GM12864 (cell line): ENCODE data around the gene CAMK2G.
A peak's percentile ranks its signal among the peaks of the same experiment; 100 is the strongest.
"Not testable (repeated sequence)": the region's sequence is repeated elsewhere in the genome, so short reads cannot be mapped to it uniquely, and the experiment has no call there.

Experiments used
- DNase-seq: peaks from one replicate; pipeline ENCODE4 v3.0.0-alpha.2; 2011; ENCODE audit warnings: low read depth
- H3K4me3 ChIP-seq: 2 replicates; pipeline ENCODE4 v1.5.1; 2011; ENCODE audit warnings: mild to moderate bottlenecking, low read depth, low read length, control low read depth
- CTCF ChIP-seq: IDR thresholded peaks from 2 replicates; pipeline ENCODE4 v1.5.1; 2011; ENCODE audit warnings: low read depth, mild to moderate bottlenecking, moderate library complexity, low read length, control low read depth, inconsistent platforms; ENCODE audit errors: missing control alignments

Gene CAMK2G

DNA sequence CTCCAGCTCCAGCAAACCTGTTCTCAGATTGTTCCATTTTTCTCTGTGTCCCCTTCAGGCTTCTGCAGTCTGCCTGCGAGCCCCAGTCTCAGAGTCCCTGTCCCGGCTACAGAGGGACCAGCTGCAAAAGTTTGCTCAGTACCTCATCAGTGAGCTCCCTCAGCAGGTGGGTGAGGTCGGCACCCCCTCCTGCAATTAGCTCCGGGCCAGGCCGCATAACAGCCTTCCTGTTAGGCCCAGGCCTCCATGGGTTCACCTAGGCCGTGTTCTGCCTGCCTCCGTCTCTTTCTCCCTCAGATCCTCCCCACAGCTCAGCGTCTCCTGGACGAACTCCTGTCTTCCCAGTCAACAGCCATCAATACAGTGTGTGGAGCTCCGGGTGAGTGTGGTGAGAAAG is 84.7 kb downstream of the CAMK2G start:
- no peak for DNase-seq
- TF ChIP-seq CTCF: no peak
- H3K4me3 ChIP-seq: no peak overlapping the region

- TF ChIP-seq CTCF: no peak
- H3K4me3 ChIP-seq: no peak overlapping the region
- no peak for DNase-seq
Measured at GRCh38 chr10:73788864-73789658, 85.3 kb downstream of the CAMK2G start.

- DNase-seq, H3K4me3 ChIP-seq: not testable (repeated sequence)
Measured at GRCh38 chr10:73787031-73787800, 87.1 kb downstream of the CAMK2G start.

DNA sequence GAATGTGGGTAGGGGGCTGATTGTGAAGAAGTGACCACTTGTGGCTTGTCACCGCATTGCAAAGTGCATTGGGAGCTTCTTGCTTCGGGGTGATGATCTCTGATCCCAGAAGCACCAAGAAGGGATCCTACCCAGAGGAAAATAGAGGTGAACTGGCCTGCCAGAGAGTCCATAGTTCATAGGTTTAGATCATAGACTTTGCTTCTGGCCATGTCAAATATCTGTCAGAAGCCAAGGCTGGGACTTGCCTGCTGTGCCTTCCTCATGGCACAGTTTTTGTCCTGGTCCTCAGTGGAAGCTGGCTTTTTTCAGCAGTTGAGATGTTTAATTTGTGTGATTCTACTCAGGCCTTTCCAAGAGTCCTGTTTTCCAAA is 87.9 kb downstream of the CAMK2G start:
- no peak for DNase-seq
- peak overlapping the region; percentile 91 for H3K4me3 ChIP-seq

DNA sequence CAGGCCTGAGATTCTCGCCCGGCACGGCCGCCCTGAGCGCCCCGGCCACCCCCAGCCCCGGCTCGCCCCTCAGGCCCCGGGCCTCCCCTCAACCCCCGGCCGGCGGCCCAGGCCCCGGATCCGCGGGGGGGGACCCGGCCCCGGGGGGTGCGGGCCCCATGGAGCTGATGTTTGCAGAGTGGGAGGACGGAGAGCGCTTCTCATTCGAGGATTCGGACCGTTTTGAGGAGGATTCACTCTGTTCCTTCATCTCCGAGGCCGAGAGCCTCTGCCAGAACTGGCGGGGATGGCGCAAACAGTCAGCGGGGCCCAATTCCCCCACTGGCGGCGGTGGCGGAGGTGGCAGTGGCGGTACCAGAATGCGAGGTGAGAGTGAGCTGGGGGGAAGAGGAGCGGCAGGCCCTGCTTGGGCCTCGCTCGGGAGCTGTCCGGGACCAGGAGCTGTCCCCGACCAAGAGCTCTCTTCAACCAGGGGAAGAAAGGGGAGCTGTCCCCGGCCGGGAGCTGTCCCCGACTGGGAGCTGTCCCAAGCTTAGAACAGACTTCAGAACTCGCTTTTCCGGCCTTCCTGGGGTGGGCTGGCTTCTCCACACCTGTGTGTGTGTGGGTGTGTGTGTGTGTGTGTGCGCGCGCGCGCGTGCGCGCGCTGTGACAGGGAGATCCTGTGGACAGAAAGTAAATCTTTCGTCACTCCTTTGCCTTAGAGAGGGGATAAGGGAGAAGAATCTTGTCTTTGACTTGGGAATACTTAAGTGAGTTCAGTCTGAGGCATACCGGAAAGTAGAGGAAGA is 88.4 kb downstream of the CAMK2G start:
- H3K4me3 ChIP-seq: peak overlapping the region; percentile 91
- DNase-seq: no peak
- no peak for TF ChIP-seq CTCF

More for the DNA sequence above, 87.9 kb downstream of the CAMK2G start:
- TF ChIP-seq CTCF: no peak

- DNase-seq: peak; percentile 86
- TF ChIP-seq CTCF: no peak
- H3K4me3 ChIP-seq: peak within 1 kb of the TSS; percentile 91
Measured at GRCh38 chr10:73785211-73785720, 89.1 kb downstream of the CAMK2G start, which contains the start of gene ZSWIM8. Gene ZSWIM8 (plus strand): TSS chr10:73785606. CDS start chr10:73785879, 273 bp downstream.

- peak overlapping the region; percentile 93 for H3K4me3 ChIP-seq
- no peak for DNase-seq
- no peak for TF ChIP-seq CTCF
Measured at GRCh38 chr10:73782749-73783085, 91.6 kb downstream of the CAMK2G start.
